Measurements from ENCODE around the gene WWOX.

DNA sequence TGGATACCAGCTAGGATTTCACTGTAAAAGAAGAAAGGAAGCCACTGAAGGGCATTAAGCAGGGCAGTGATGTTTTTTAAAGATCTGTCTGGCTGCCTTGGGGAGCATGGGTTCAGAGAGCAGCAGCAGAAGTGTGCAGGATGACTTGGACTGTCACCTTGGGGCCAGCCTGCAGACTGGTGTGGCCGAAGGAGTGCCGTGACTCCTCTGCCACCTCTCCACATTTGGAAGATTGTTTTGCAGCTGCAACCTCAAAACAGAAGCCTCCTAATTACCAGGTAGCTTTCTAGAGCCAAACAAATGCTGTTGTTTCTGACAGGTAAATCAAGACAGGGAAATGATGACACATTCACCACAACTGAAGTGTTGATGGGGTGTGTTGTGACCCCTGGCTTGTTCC lies 681.4 kb downstream of the WWOX start:
- TF ChIP-seq, protein P1, sequence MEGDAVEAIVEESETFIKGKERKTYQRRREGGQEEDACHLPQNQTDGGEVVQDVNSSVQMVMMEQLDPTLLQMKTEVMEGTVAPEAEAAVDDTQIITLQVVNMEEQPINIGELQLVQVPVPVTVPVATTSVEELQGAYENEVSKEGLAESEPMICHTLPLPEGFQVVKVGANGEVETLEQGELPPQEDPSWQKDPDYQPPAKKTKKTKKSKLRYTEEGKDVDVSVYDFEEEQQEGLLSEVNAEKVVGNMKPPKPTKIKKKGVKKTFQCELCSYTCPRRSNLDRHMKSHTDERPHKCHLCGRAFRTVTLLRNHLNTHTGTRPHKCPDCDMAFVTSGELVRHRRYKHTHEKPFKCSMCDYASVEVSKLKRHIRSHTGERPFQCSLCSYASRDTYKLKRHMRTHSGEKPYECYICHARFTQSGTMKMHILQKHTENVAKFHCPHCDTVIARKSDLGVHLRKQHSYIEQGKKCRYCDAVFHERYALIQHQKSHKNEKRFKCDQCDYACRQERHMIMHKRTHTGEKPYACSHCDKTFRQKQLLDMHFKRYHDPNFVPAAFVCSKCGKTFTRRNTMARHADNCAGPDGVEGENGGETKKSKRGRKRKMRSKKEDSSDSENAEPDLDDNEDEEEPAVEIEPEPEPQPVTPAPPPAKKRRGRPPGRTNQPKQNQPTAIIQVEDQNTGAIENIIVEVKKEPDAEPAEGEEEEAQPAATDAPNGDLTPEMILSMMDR (IDR thresholded peaks at IDR 0.05; ENCODE audit: low read length), result no peak
- TF ChIP-seq EZH2 (optimal IDR thresholded peaks at IDR 0.05; ENCODE audit: low read depth, low read length) (no peak), EZH2phosphoT487 (IDR thresholded peaks at IDR 0.05; ENCODE audit: low read length) (no peak)

All from MM.1S (cell line).